Measurements from ENCODE around the gene C17orf107.
A peak's percentile ranks its signal among the peaks of the same experiment; 100 is the strongest.
"Not testable (repeated sequence)": the region's sequence is repeated elsewhere in the genome, so short reads cannot be mapped to it uniquely, and the experiment has no call there.

C17orf107 gene

DNA sequence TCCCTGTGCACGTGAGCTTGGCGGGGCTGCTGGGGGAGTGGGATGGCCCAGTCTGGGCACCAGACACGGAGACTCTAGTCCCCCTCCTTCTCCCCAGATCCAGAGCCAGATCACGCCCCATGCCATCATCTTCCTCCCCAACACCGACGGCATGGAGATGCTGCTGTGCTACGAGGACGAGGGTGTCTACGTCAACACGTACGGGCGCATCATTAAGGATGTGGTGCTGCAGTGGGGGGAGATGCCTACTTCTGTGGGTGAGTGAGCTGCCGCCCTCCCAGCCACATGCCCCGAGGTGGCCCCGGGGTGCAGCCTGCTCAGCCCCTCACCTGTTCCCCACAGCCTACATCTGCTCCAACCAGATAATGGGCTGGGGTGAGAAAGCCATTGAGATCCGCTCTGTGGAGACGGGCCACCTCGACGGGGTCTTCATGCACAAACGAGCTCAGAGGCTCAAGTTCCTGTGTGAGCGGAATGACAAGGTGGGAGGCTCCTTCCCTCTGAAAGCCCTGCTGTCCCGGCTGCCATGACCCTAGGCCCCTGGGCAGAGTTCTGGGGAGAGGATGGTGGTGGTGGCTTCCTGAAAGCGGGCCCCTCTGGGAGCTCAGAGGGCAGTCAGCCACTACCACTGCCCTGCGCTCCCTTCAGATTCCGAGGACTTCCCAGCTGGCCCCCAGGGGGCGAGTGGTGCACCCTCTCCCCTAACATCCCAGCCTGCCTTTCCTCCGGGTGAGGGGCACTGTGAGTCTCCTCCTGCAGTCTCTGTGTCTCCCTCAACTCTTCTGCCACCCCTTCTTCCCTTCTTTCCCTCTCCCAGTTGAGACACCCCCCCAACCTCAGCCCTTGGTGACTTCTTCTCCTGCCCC, 2.8 kb upstream of the C17orf107 start:
- DNase-seq (ENCODE audit: low read depth, low spot score) = no peak
- no peak overlapping the region for H3K4me3 ChIP-seq (ENCODE audit: low read length)

GRCh38 chr17:4897198-4897687, 2.1 kb upstream of the C17orf107 start:
- DNase-seq (ENCODE audit: low read depth, low spot score) = no peak
- no peak overlapping the region for H3K4me3 ChIP-seq (ENCODE audit: low read length)

DNA sequence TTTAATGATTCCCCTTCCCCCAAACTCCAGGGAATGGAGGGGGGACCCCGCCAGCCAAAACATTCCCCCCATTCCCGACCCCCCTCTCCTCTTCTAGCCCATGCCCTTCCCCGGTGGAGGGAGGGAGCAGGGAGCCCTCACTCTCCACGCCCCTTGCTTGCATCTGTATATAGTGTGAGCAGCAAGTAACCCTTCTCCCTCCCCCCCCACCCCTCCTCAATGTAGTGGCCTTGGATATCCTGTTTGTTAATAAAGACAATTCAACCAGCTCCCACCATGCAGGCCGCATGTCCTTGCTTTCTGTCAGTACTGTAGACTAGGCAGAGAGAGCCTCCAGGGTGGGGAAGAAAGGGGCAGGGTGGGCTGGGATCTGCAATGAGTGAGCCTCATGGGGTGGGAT, 1.6 kb upstream of the C17orf107 start:
- no peak for DNase-seq (ENCODE audit: low read depth, low spot score)
- no peak overlapping the region for H3K4me3 ChIP-seq (ENCODE audit: low read length)

- no peak for DNase-seq (ENCODE audit: low read depth, low spot score)
- H3K4me3 ChIP-seq (ENCODE audit: low read length) = no peak overlapping the region
These were observed 985 bp upstream of the C17orf107 start for GRCh38 chr17:4898351-4898750.

DNA sequence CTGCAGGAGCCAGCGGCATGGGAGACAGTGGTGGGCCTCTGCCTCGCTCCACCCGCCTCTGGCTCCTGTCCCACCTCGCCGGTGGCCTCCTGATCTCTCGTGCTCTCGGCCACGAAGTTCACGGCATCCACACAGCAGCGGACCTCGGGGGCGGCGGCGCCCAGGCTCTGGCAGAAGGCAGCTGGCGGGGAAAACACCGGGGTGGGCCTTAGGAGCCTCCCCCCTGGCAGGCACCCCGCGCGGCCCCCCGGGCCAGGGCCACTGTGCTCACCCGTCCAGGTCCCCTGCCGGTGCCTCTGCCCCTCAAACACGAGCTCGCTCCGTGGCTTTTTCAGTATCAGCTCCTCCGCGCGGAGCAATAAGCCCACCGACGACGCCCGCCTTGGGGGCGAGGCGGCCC, 409 bp upstream of the C17orf107 start:
- H3K4me3 ChIP-seq (ENCODE audit: low read length) = no peak overlapping the region
- DNase-seq (ENCODE audit: low read depth, low spot score) = no peak

DNA sequence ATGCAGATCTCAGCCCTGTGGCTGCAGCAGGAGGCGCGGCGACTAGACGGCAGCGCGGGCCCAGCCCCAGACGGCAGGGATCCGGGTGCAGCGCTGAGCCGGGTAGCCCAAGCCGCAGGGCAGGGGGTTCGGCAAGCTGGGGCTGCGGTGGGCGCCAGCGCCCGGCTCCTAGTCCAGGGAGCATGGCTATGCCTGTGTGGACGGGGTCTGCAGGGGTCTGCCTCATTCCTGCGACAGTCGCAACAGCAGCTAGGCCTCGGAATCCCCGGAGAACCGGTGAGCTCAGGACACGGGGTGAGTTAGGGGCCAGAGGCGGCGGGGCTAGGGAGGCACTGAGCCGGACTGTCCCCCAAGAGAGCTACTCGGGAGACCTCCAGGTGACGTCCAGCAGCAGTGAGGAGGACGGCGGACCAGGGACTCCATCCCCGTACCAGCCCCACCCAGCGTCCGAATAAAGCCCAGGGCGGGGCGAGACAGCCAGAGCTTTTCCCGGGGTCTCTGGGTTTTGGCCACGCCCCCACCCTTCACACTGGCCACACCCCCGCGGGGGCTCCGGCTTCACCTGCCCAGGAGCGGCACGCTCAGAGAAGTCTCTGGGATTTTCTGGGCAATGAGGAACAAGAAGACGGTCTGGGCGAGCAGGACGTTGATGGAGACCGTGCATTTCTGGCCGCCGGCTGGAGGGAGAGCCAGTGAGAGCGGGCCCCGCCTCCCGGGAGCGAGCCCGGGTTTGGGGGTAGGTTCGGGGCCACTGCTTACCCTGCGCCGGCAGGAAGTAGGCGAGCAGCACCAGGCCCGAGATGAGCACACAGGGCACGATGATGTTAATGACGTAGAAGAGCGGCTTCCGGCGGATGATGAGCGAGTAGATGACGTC, 1.1 kb downstream of the C17orf107 start:
- no peak overlapping the region for H3K4me3 ChIP-seq (ENCODE audit: low read length)
- no peak for DNase-seq (ENCODE audit: low read depth, low spot score)

DNA sequence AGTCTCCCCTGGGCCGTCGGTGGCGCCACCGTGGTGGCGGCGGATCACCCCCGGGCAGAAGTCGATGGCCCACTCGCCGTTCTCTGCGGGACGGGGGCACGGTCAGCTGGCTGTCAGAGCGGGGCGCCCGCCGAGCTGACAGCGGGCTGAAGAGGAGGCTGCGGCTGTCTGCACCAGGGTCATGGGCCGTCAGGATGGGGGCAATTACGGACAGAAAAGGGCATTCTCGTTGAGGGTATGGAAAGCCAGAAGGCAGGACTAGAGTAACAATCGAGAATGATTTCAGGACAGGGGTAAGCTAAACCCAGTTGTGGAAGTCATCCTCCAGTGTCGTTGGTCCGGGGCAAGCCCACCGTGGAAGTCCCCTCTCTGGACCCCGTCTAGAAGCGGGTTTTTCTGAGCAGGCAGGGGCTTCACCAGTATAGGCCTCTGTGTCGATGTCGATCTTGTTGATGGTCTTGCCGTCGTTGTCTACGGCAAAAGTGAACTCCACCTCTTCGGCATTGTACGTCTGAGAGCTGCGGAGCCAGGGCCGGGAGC, 1.8 kb downstream of the C17orf107 start:
- DNase-seq (ENCODE audit: low read depth, low spot score) = no peak
- H3K4me3 ChIP-seq (ENCODE audit: low read length) = no peak overlapping the region

DNA sequence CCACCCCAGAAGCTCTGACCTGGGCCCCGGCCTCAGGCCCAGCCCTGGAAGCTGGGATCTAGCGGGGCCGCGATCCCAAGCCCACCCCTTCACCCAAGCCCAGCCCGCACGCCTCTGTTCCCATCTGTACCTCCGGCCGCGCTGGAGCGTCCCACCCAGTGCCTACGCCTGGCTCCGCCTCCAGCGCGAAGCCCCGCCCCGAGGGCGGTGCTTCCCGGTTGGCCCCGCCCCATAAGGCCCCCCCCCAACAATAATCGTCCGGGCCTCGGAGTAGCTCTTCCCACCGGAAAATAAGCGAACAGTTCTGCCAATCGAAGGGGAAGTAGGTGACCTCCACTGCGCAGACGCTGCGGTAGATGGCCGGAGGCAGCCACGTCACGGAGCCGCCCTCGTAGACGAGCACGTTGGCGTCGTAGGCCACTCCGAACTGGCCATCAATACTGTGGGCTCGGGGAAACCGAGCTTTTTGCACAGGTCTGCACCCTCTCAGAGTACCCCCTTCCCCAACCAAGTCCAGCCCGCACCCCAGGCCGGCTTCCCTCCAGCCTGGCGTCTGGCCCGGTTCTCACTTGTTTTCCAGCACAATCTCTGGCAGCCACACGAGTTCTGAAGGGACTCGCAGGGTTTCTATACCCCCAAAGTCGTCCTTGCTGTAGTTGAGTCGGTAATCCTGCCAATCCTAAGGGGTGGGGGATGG, 2.5 kb downstream of the C17orf107 start:
- no peak overlapping the region for H3K4me3 ChIP-seq (ENCODE audit: low read length)
- DNase-seq (ENCODE audit: low read depth, low spot score) = no peak

DNA sequence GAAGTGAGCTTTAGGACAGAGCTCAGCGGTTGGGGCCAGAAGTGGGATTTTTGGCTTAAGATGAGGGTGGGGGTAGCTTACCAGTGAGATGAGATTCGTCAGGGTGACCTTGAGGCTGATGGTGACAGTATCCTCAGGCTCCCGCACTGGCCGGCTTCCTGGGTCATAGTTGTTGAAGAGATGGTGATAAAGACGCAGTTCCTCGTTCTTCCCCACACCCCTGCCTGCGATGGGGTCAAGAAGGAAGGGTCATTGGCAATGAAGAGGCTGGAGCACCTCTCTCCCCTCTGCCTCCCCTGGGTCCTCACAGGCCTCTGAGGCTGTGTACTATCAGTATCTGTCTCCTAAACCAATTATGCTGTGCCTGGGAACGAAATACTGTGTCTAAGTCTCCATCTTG, 3.2 kb downstream of the C17orf107 start:
- no peak for DNase-seq (ENCODE audit: low read depth, low spot score)
- H3K4me3 ChIP-seq (ENCODE audit: low read length) = no peak overlapping the region

DNA sequence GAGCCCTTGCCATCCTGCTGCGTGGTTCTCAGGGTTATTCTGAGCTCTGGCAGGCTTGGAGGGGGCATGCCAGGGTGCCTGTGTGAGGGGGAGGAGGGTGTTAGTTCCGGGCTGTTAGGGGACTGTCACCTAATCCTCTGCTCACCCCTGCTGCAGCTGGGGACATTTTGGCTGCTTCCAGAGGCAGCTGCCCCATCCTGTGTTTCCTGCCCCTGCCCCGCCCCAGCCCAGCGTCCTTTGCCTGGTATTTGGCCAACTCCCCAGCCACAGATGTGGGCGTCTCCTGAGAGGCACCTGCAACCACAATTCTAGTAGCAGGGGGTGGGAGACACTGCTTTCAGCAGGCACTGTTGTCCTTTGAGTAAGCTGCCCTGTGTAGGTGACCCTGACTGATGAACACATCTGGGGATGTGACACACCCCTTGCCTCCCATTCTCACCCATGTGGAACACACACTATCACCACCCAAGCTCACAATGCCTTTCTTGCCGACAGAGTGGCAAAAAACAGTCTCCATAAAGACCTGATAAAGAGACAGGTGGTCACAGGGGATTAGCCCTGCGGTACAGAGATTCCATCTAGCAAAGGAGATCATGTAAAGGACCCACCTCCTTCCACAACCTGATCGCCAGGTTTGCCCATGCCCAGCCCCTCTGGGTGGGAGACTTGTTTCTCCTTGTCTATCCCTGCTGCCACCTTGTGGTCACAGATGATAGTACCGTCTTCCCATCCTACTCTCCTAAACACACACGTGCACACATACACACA, 3.9 kb downstream of the C17orf107 start, which contains the start of gene CHRNE:
Gene CHRNE, minus strand, starts transcription at position 48 of the 768 bp plus-strand sequence. Its CDS starts 35 bp downstream, at position 13.
- DNase-seq (ENCODE audit: low read depth, low spot score) = peak; percentile 86
- peak within 1 kb of the TSS; percentile 24 for H3K4me3 ChIP-seq (ENCODE audit: low read length)

DNA sequence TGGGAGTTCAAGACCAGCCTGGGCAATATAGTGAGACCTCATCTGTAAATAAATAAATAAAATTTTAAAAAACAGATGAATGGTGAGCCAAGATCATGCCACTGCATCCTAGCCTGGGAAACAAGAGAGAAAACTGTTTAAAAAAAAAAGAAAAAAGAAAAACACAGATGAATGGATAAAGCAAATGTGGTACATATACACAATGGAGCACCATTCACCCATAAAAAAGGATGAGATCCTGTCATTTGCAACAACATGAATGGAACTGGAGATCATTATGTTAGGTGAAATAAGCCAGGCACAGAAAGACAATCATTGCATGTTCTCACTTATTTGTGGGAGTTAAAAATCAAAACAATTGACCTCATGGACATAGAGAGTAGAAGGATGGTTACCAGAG, 7.3 kb downstream of the C17orf107 start:
- not testable (repeated sequence) for H3K4me3 ChIP-seq (ENCODE audit: low read length)

DNA sequence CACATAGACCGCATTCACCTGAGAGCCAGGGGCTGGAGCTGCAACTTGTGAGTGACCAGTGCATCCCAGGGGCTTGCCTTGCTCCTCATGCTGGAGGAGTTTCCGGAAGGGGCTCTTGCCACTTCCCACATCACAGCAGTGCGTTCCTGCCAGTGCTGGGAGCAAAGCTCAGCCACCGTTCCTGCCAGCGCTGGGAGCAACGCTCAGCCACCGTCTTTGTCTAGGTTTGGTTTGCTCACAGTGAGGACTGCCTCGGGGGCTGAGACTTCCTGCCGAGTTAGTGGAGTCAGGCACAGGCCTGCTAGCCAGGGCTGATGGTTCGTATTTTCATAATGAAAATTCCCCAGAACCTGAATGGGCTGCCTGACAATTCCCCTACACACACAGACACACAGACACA, 9.0 kb downstream of the C17orf107 start:
- no peak overlapping the region for H3K4me3 ChIP-seq (ENCODE audit: low read length)
- peak; percentile 24 for DNase-seq (ENCODE audit: low read depth, low spot score)

More for the DNA sequence above, 7.3 kb downstream of the C17orf107 start:
- not testable (repeated sequence) for DNase-seq (ENCODE audit: low read depth, low spot score)

DNA sequence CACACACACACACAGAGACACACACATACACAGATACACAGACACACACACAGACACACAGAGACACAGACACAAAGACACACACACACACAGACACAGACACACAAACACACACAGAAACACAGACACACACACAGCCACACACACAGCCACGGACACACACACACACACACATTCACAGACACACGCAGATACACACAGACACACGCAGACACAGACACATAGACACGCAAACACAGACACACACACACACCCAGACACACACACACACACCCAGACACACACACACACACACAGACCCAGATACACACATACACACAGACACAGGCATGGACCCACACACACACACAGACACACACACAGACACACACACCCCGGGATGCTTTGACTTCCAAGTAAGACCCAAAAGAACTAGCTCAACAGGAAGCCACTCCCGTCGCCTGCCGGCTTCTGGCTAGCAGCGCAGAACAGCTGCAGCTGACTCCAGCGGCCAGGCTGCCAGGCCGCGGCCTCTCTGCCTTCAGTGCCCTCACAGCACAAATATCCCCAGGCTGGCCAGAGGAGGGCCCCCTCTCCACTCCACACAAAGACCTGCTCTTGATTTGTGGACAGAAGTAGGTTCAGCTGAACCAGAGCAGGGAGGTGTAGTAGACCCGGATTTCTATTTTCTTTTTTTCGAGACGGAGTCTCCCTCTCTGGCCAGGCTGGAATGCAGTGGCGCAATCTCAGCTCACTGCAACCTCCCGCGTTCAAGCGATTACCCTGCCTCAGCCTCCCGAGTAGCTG, 9.6 kb downstream of the C17orf107 start:
- no peak overlapping the region for H3K4me3 ChIP-seq (ENCODE audit: low read length)
- DNase-seq (ENCODE audit: low read depth, low spot score) = peak; percentile 36

GRCh38 chr17:4913994-4914393, 14.7 kb downstream of the C17orf107 start:
- no peak overlapping the region for H3K4me3 ChIP-seq (ENCODE audit: low read length)
- no peak for DNase-seq (ENCODE audit: low read depth, low spot score)

DNA sequence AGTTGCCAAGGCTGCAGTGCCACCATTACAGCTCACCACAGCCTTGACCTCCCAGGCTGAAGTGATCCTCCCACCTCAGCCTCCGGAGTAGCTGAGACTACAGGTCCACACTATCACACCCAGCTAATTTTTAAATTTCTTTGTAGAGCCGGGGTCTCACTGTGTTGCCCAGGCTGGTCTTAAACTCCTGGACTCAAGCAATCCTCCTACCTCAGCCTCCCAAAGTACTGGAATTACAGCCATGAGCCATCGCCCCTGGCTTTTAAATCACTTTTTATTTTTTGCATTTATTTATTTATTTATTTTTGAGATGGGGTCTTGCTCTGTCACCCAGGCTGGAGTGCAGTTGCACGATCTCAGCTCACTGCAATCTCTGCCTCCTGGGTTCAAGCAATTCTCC, 15.2 kb downstream of the C17orf107 start:
- not testable (repeated sequence) for DNase-seq (ENCODE audit: low read depth, low spot score); H3K4me3 ChIP-seq (ENCODE audit: low read length)

GRCh38 chr17:4919511-4920047, 20.2 kb downstream of the C17orf107 start:
- no peak for DNase-seq (ENCODE audit: low read depth, low spot score)
- no peak overlapping the region for H3K4me3 ChIP-seq (ENCODE audit: low read length)

- no peak for DNase-seq (ENCODE audit: low read depth, low spot score)
- H3K4me3 ChIP-seq (ENCODE audit: low read length) = no peak overlapping the region
These were observed 21.2 kb downstream of the C17orf107 start for GRCh38 chr17:4920351-4921048.
